HG03135 (cell line): Measurements from ENCODE around the gene KLC1.
"Not testable (repeated sequence)": the region's sequence is repeated elsewhere in the genome, so short reads cannot be mapped to it uniquely, and the experiment has no call there.

Experiments used
- ATAC-seq: cut with Tn5 transposase; IDR thresholded peaks from one replicate; pipeline ENCODE4 v1.9.1; 2021; ENCODE audit warnings: mild to moderate bottlenecking, moderate library complexity; ENCODE audit not compliant: unreplicated experiment

The KLC1 gene

DNA sequence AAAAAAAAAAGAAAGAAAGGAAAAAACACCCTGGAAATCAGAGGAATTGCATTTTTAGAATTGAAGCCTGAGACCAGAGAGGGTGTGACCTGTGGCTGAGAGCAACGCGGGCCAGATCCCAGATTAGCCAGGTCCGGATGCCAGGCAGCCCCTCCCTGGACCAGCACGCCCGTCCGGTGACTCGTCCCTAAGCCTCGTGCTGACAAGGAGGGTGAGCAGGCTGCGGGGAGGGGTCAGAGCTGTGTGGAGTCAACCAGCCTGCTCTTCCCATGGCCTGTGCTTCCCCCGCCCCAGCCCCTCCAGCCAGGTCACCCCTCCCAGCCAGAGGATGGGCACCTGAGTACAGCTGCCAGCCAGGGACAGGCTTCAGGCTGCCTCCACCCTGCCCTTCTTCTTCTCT lies 4.2 kb upstream of the KLC1 start:
- no peak for ATAC-seq

DNA sequence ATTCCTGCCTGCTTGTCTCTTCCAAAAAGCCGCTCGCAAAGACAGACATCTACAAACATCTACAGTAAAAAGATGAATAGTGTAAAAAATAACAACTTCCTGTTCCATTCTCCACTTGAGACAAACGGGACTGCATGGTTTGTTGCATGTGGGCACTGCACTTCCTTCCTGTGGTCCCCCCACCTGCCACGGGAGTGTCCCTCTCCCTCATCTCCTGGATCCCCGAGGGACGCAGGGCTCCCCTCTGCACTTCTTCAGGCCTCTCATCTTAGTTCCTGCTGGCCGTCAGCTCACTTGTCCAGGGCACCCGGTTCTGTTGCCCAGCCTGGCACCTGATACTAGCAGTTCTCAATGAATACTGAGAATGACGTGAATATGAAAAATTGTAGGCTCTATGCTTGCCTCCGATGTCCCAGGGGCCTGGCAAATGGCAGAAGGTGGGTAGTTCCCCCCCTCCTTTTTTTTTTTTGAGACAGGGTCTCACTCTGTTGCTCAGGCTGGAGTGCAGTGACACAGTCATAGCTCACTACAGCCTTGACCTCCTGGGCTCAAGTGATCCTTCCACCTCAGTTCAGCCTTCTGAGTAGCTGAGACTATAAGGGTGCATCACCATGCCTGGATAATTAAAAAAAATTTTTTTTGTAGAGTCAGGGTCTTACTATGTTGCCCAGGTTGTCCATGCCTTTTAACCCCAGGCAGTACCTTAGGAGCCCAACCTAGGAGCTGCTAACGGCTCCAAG lies 3.5 kb upstream of the KLC1 start:
- no peak for ATAC-seq

DNA sequence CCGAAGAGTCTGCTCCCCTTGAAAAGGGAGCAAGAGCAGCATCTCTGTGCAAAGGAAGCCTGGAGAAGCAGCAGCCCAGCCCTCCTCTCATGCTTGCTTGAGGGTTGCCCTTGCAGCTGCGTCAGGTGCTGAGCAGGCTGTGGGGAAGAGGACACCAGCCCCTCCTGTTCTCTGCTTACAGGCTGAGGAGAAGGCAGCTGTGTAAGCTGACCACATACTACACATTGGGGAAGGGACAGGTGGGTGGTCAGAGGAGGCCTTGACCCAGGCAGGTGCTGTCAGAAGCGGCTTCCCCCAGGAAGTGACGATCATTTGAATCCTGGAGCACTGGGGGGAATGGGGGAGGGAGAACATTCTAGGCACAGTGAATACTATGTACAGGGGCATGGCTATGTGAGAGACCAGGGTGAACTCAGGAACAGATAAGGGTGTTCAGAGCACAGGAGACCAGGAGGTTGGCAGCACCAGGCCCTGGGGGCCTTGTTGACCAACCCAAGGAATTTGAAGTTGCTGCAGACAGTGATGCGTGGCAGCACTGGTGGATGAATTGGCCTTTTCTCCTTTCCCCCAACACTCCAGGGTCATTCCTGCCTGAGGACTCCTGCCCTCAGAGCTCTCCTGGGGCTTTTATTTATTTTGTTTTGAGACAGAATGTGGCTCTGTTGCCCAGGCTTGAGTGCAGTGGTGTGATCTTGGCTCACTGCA lies 2.7 kb upstream of the KLC1 start:
- no peak for ATAC-seq

DNA sequence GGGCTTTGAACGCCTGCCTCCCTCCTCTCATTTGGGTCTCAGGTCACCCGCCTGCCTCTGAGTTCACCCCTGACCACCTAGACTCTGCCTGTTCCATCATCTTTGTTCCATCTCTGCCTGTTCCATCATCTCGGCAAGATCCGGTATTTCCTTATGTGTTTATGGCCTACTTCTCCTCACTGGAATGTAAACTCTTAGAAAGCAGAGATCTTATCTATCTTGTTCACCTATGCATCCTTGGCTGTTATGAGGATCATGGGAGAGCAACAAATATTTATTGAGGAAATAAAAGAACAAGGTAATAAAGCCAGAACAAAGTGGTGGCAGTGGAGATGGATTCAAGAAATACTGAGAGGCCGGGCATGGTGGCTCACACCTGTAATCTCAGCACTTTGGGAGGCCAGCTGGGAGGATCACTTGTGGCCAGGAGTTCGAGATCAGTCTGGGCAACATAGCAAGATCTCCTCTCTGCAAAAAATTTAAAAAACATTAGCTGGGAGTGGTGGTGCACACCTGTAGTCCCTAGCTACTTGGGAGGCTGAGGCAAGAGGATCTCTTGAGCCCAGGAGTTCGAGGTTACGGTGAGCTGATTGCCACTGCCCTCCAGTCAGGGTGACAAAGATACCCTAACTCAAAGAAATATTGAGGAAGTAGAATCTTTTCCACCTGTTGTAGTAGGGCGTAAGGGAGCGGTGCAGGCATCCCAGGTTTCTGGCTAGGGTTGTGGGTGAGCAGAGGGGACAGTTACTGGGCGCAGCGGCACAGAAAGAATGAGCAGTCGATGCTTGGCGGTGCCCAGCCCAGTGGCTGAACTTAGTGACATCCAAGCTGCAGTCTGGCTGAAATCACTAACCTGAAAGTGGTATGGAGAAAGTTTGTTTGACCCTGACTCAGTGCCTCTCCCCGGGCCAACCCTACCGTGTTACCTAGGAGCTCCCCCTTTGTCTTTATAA lies 1.7 kb upstream of the KLC1 start:
- no peak for ATAC-seq

DNA sequence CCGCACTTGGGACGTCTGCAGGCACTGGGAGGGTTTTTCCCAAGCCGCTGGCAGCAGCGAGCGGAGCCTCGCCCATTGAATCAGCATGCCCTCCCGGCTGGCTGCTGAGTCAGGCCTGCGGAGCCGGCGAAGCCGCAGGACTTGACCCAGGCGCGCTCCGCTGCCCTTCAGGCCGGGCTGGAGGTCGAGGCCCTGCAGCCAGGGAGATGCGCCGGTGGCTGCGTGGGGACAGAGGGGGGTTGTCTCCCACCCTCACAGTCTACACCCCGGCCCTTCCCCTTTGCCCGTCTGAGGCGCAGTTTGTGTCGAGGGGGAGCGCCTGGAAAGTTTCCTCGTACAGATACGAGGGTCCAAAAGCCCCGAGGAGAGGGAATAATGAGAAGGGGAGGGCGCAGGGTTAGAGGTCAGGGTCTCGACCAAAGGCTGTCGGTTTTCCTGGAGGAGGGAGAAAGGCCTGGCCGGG lies 759 bp upstream of the KLC1 start:
- ATAC-seq: no peak

DNA sequence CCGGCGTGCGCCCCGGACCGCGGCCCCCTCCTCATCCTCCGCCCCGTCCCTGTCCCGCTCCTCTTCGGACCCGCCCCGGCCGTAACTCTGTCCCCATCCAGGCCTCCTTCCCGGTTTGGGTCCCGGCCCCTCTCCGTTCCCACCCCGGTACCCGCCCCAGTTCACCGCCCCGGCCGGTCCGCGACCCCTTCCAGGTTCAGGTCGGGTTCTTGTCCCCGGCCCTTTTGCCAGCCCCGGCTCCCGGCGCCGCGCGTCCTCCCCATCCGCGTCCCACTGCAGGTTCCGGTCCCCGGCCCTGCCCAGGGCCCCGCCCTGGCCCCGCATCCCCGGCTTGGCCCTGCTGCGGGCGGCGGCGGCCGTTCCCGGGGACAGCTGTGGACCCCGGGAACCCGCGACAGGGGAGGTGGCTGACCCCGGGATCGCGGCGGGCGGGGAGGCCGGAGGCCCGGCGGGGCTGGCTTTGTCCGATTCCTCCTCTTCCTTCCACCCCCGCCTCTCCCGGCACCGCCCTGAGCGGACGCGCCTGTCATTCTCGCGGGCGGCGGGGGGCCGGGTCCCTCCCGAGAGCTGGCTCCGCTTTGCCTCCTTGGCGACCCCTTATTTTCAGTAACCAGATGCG lies 601 bp downstream of the KLC1 start:
- ATAC-seq: no peak

DNA sequence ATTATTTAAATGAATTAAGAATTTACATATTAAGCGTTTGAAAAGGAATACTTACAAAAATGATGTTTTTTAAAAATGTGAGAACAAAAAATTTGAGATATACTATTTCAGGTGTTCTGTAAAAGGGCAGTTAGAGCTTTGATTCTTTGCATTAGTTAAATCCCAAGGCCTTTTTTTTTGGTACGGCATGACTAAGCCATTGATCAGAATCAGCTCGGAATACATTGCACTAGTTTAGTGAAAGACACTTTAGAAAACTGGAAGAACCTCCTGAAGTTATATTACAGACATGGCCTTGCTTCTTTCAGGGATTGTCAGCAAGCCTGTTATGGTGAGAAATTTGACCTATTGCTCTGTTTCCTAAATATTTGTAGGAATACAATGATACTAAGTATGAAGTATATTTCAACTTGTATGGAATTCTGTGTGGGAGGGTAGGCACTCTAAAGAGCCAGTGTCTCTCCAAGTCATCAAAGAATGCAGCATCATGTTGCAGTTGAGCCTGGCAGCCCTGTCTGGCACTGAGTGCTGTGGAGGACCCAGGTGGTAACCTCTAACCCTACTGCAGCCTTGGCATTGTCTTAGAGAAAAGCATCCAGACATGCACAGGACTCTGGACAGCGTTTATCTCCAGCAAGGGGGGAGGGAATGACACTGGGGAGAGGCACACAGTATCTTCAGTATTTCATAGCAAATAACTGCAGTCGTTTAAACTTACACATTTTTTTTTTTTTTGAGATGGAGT lies 1.5 kb downstream of the KLC1 start:
- no peak for ATAC-seq

DNA sequence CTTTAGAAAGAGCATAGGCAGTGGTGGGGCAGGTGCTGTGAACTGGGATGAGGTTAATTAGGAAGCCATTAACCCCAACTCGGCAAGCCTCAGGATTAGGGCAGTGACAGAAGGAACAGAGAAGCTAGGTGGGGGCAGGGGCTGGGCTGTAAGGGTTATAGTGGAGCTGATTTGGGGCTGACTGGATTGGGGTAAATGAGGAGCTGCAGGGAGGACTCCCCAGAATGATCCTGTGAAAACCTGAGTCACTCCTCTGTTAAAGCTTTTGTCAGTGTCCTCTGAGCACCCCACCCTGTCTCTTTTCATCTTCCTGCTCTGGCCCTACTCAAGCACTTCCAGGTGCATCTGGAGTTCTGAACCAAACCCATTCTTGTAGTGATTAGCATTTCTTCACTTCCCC lies 4.4 kb downstream of the KLC1 start:
- ATAC-seq: no peak

DNA sequence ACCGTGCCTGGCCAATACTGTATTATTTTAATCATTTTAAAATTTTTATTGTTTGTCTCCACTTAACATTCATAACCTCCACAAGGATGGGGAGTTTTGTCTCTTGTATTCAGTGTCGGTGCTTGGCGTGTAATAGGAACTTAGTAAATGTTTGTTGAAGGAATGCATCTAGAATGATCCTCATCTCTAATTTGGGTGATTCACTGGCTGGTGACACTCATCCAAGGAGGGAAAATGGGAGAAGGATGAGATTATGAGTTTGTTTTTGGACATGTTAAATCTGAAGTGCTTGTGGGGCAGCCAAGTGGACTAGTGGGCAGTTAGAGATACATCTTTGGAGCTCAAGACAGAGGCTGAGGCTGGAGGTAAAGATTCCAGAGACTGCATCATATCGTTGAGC lies 5.1 kb downstream of the KLC1 start:
- no peak for ATAC-seq

DNA sequence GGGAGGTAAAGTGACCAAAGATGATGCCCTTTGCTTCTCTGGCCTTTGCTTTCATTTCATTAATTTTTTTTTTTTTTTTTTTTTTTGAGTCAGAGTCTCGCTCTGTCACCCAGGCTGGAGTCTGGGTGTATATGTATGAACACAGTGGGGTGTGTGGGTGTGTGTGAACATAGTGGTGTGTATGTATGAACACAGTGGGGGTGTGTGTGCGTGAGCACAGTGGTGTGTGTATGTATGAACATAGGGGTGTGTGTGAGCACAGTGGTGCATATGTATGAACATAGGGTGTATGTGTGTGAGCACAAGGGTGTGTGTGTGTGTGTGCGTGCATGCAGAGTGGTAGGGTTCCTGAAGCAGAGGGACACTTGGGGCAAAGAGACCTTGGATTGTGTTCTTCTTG lies 9.6 kb downstream of the KLC1 start:
- ATAC-seq: no peak

DNA sequence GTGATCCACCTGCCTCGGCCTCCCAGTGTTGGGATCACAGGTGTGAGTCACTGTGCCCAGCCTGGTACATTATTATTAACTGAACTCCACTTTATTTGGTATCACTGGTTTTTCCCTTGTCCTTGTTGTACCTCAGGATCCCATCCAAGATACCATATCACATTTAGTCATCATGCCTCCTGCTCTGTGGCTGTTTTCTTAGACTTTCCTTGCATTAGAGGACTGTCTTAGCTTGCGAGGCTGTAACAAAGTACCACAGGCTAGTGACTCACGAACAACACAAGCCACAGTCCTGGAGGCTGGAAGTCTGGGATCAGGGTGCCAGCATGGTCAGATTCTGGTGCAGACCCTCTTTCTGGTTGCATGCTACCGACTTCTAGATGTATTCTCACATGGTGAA lies 12.2 kb downstream of the KLC1 start:
- no peak for ATAC-seq

DNA sequence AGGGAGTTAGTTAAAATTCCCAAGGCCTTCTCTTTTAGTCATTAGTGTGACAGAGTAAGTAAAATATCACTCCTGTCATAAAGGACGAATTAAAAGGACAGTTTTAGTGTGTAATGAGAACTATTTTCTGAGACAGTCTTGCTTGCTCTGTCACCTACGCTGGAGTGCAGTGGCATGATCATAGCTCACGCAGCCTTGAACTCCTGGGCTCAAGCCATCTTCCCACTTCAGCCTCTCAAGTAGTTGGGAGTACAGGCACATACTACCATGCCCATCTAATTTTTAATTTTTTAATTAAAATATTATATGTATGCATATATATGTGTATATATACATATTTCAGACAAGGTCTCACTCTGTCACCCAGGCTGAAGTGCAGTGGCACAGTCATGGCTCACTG lies 17.2 kb downstream of the KLC1 start:
- ATAC-seq: no peak

DNA sequence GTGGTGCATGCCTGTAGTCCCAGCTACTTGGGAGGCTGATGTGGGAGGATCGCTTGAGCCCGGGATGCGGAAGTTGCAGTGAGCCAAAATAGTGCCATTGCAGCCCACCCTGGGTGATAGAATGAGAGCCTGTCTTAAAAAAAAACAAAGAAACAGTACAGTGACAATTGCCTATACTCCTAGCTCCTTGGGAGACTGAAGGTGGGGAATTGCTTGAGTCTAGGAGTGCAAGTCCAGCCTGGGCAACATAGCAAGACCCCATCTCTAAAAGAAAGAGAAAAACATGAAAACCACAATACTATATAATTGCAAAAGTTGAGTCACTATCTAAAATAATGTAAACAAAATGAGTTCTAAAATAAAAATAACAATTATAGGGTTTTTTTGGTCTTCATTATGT lies 20.0 kb downstream of the KLC1 start:
- ATAC-seq: no peak

DNA sequence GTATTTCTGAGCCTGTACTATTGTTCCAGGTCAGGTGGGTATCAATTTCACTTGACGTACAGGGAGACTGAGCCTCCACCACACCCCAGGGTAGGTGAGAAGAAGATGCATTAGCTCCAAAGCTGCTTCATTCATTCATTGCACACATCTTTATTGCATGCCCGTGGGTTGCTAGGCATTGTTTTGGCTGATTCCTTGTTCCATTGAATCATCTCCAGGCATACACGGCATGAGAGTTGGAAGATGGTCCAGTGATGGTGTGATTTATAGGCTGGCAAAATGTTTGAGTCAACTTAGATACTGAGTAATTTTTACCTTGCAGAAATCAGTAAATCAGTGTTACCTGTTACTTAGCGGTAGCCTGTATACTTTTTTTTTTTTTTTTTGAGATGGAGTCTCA lies 21.2 kb downstream of the KLC1 start:
- no peak for ATAC-seq

DNA sequence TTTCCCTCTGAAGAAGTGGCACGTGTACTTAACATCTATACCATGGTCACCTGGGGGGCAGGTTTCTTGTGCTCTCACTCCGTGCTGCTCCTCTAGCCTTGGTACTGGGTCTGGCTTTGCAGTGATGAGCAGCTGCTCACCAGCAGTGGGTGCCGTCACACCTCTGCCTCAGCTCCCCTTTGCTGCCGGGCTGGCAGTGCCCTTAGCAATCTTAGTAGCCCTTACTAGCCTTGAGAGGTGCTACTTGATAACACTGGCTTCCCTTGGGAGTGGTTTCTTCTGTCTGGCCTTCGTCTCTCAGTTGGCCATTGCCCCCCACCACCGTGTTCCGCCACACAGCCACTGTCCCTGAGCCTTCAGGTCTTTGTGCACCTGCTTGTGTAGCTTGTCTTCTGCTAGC lies 22.6 kb downstream of the KLC1 start:
- no peak for ATAC-seq

DNA sequence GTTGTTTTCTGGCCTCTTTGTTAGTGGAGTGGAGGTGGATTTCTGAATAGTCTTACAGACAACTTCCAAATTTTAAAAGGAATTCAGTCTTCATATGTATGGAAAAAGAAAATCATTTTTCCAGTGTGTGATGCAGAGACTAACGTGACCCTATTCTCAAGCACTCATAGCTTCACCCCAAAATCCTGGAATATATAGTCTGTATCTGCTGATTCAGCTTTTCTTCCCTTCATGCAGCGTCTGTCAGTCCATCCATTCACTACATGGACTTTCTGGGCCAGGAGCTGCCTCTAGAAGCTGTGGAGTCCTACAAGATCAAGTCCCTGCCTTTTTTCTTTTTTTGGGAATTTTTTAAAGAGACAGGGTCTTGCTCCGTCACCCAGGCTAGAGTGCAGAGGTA lies 23.8 kb downstream of the KLC1 start:
- no peak for ATAC-seq

DNA sequence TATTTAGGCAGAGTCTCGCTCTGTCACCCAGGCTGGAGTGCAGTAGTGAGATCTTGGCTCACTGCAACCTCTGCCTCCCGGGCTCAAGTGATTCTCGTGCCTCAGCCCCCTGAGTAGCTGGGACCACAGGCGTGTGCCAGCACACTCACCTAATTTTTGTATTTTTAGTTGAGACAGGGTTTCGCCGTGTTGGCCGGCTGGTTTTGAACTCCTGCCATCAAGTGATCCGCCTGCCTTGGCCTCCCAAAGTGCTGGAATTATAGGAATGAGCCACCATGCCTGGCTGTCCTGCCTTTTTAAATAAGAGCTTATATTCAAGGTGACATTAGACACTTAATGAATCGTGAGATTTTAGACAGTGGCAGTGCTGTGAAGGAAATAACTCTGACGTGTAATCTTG lies 24.3 kb downstream of the KLC1 start:
- ATAC-seq: not testable (repeated sequence)

DNA sequence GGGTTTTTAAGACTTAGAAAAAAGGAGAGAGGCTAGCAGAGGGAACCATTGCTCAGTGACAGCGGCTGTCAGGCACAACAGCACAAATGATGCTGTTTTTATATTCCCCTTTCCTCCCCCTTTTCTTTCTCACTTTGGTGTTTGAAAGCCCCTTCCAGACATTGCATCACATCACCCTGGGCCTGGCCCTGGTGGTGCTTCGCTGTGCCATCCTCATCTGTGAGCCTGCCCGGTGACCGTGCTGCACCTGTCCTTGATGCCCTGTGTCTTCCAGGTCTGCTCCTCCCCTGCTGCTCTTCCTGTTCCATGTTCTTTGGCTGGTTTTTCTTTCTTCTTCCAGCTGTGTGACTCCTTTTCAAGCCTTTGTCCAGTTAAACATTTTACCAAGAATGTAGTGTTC lies 24.8 kb downstream of the KLC1 start:
- ATAC-seq: no peak

DNA sequence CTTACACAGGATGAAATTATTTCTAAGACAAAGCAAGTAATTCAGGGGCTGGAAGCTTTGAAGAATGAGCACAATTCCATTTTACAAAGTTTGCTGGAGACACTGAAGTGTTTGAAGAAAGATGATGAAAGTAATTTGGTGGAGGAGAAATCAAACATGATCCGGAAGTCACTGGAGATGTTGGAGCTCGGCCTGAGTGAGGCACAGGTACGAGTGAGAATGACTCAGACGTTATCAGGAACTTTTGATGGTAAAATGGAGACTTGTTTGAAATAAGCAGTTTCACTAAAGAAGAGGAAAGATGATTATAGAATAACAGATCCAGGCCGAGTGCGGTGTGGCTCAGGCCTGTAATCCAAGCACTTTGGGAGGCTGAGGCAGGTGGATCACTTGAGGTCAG lies 25.6 kb downstream of the KLC1 start:
- no peak for ATAC-seq

DNA sequence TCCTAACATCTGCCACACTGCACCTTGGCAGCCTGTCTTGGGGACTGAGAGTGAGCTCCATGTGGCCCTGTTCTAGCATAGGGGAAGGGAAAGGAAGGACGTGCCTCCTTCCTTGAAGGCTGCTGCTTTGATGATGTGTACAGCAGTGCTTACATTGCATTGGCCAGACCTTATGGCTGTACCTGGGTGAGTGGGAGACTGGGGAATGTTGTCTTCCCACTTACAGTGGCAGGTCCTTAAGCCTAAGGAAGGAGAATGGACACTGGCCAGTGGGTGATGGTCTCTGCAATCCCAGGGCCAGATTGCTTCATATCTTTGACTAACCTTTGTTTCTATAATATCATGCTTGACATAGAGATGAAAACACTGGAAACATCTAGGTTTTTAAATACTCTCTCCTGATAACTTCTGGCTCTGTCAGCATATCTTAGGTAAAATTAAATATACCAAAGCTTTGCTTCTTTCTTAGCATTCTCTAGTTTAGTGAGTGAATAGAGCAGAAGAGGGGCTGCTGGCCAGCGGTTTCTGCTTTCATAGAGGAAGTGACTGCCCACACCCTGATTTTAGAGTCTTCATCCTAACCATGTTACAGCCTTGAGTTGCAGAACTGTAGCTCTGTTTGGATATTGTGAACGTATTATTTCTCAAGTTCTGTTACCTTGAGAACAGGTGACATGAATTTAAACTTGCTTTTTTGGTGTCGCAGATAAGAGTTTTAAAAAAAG lies 27.2 kb downstream of the KLC1 start:
- ATAC-seq: no peak
